Osteoblast (primary cell): ENCODE data around the gene TPCN2. TPM values are rescaled to one million over a fixed set of nuclear protein-coding genes. Genes with fewer than 3 reads are reported as not detected.

Experiments
- DNase-seq: peaks from one replicate; pipeline ENCODE4 v3.0.0; 2011; ENCODE audit warnings: low spot score, mixed read lengths; ENCODE audit not compliant: insufficient read length; ENCODE audit errors: missing footprints
- H2AFZ ChIP-seq: 2 replicates; pipeline ENCODE4 v1.6.0; 2011; ENCODE audit warnings: mild to moderate bottlenecking, low read length
- H3K27ac ChIP-seq: 2 replicates; pipeline ENCODE4 v1.5.1; 2011; ENCODE audit warnings: mild to moderate bottlenecking, low read depth, low read length, moderate library complexity
- H3K27me3 ChIP-seq: 2 replicates; pipeline ENCODE4 v1.6.0; 2012; ENCODE audit warnings: mild to moderate bottlenecking, control low read depth, inconsistent platforms, low read length, moderate library complexity; ENCODE audit not compliant: insufficient read depth
- H3K36me3 ChIP-seq: 2 replicates; pipeline ENCODE4 v1.5.1; 2011; ENCODE audit warnings: mild to moderate bottlenecking, low read length, control low read depth, moderate library complexity; ENCODE audit not compliant: insufficient read depth
- H3K4me1 ChIP-seq: 2 replicates; pipeline ENCODE4 v1.5.1; 2011; ENCODE audit warnings: mild to moderate bottlenecking, low read length, control low read depth, moderate library complexity; ENCODE audit not compliant: insufficient read depth
- H3K4me2 ChIP-seq: 2 replicates; pipeline ENCODE4 v1.6.0; 2011; ENCODE audit warnings: mild to moderate bottlenecking, low read length; ENCODE audit not compliant: insufficient read depth
- H3K4me3 ChIP-seq: fragments of 200-600 bp; sonication (generic); 3 replicates; pipeline ENCODE4 v1.5.1; 2012; ENCODE audit warnings: mild to moderate bottlenecking, low read length, inconsistent platforms; ENCODE audit not compliant: insufficient read depth
- H3K79me2 ChIP-seq: 2 replicates; pipeline ENCODE4 v1.6.0; 2012; ENCODE audit warnings: mild to moderate bottlenecking, low read length, control low read depth, inconsistent platforms; ENCODE audit not compliant: insufficient read depth
- H3K9me3 ChIP-seq: 2 replicates; pipeline ENCODE4 v1.5.1; 2011; ENCODE audit warnings: low read depth, low read length, control low read depth
- H4K20me1 ChIP-seq: 2 replicates; pipeline ENCODE4 v1.6.0; 2012; ENCODE audit warnings: mild to moderate bottlenecking, low read length, control low read depth; ENCODE audit not compliant: insufficient read depth
- CTCF ChIP-seq: IDR thresholded peaks from 2 replicates; pipeline ENCODE4 v1.5.1; 2011; ENCODE audit warnings: mild to moderate bottlenecking, low read depth, low read length, moderate library complexity; ENCODE audit errors: extremely low read depth
- total RNA-seq: library from RNA; depleted of rRNA; stranded (reverse); fragments of >200 nt; gene quantifications from 2 replicates; pipeline ENCODE4 v1.2.3, GENCODE V29; 2012

Gene TPCN2
- total RNA-seq, 1 donor, result 14.1 TPM

- peak; percentile 98 for DNase-seq
Observed at GRCh38 chr11:69122630-69123431, 74.1 kb downstream of the TPCN2 start.

DNA sequence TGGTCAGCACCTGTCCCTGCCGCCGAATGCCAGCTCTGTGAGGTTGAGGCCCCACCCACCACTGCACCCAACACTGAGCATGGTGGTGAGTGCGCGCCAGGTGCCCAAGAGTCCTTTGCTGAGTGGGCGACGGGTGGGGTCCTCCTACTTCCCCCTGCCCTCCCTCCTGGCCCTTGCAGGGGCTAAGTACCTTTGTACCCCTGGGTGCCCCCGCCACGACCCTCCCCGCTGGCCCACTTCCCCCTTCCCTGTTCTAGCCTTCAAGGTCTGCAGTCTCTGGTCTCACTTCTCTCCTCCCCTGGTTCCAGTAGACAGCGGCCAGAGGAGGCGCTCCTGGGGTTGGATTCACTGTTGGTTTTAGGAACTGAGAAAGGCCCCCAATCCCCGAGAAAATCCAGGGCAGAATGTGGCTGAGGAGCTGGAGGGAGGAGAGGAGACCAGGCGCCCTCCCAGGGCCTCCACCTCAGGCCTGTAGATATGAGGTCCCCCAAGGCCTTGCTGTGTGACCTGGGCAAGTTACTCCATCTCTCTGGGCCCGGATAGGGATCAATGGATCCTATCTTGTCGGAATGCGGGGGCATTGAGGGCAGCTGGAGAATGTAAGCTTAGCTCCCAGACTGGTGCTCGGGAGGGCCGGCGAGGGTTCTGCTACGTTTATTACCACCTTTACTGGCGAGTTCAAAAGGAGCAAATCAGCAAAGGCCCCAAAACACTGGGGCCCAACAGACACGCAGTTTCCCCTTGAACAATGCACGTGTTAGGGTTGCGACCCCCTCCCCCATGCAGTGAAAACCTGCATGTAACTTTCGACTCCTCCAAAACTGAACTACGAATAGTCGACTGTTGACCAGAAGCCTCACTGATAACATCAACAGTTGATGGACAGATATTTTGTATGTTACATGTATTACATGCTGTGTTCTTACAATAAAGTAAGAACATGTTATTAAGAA, 75.1 kb downstream of the TPCN2 start:
- peak overlapping the region; percentile 68 for H3K4me2 ChIP-seq

More at GRCh38 chr11:69122630-69123431, 74.1 kb downstream of the TPCN2 start:
- H3K79me2 ChIP-seq, result no peaks in the 10 kb centered on the region
- no peaks in the 10 kb centered on the region for H3K36me3 ChIP-seq
- peak overlapping the region; percentile 34 for H3K4me3 ChIP-seq
- H3K9me3 ChIP-seq, result peaks cover under 1% of the 10 kb centered on the region
- no peak for TF ChIP-seq CTCF
- no peak overlapping the region for H3K27ac ChIP-seq
- no peaks in the 10 kb centered on the region for H3K27me3 ChIP-seq
- peak overlapping the region; percentile 35 for H2AFZ ChIP-seq
- H3K4me1 ChIP-seq, result peaks cover 11% of the 10 kb centered on the region
- H4K20me1 ChIP-seq, result no peaks in the 10 kb centered on the region
- peak overlapping the region; percentile 68 for H3K4me2 ChIP-seq

DNA sequence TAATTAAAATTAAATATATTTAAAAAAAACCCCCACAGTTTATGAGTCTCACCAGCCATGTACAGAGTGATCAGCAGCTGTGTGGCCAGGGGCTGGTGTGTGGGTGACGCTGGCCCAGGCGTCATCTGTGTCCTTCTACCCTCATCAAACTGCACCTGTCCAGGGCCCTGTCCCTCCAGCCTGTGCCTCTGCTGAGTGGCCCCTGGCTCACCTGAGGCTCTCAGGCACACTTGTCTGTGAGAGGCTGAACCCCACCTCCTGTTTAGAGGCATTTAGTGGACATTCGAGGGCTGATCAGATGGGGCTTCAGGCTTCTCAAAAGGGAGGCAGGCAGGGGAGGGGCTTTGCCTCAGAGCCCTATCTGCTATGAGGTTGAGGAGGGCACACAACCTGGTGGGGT, 77.1 kb downstream of the TPCN2 start:
- Histone ChIP-seq H3K27me3 (no peaks in the 10 kb centered on the region), H3K4me2 (no peak overlapping the region), H3K27ac (no peak overlapping the region), H3K4me1 (peaks cover 11% of the 10 kb centered on the region), H2AFZ (no peak overlapping the region), H3K36me3 (no peaks in the 10 kb centered on the region), H3K79me2 (no peaks in the 10 kb centered on the region), H3K9me3 (peaks cover 6% of the 10 kb centered on the region), H4K20me1 (no peaks in the 10 kb centered on the region), H3K4me3 (no peak overlapping the region)
- peak; percentile 31 for DNase-seq
- no peak for TF ChIP-seq CTCF

More for the DNA sequence above, 75.1 kb downstream of the TPCN2 start:
- H3K4me1 ChIP-seq, result peaks cover 11% of the 10 kb centered on the region
- peaks cover 3% of the 10 kb centered on the region for H3K9me3 ChIP-seq
- H3K79me2 ChIP-seq, result no peaks in the 10 kb centered on the region
- no peaks in the 10 kb centered on the region for H3K27me3 ChIP-seq
- no peak for TF ChIP-seq CTCF
- no peaks in the 10 kb centered on the region for H4K20me1 ChIP-seq
- no peaks in the 10 kb centered on the region for H3K36me3 ChIP-seq
- no peak overlapping the region for H2AFZ ChIP-seq
- no peak overlapping the region for H3K27ac ChIP-seq
- no peak for DNase-seq
- H3K4me3 ChIP-seq, result no peak overlapping the region
